Measurements from ENCODE around the gene BRCA1.
"Not testable (repeated sequence)": the region's sequence is repeated elsewhere in the genome, so short reads cannot be mapped to it uniquely, and the experiment has no call there.

The BRCA1 gene

DNA sequence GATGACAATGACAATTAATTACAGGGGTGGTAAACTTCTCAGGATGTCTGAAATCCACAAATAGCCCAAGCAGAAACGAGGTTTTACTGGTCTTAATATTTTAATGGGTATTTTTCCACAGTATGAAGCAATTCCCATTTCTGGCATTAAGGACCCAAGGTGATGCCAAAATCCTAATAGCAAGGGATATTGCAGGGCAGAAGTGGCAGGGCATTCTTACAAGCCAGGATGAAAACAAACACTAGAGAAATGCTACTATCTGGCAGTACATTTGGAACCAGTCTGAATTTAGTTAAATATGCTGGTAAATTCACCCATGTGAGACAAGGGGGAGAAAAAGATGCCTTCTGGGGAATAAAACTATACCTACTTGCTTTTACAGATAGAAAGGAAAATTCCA lies 54.9 kb downstream of the BRCA1 start:
- no peak for DNase-seq (ENCODE audit: low read depth in 2 of 3, low spot score in 1 of 3)

DNA sequence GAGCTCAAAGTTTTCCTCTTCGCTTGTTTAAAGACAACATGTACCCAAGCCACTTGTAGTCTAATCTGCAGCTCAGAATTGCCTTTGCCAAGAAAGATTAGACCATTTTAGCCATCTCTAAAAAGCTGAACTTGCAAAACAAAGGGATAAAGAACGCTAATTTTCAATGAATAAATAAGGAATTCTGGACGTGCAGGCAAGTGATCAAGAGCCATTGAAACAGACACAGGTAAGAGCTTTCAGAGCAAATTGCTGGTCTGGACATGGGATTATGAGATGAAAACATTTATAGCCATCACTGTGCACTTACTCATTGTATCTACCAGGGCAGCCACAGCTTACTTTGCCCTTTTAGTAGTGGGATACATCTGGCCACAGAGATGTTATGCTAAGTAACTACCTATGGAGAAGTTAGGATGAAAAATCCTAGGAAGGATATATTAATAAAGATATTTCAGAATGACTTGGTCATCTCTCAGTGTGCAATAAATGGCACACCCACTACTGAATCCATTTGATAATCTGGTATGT lies 55.7 kb downstream of the BRCA1 start:
- DNase-seq (ENCODE audit: low read depth in 2 of 3, low spot score in 1 of 3): no peak

DNA sequence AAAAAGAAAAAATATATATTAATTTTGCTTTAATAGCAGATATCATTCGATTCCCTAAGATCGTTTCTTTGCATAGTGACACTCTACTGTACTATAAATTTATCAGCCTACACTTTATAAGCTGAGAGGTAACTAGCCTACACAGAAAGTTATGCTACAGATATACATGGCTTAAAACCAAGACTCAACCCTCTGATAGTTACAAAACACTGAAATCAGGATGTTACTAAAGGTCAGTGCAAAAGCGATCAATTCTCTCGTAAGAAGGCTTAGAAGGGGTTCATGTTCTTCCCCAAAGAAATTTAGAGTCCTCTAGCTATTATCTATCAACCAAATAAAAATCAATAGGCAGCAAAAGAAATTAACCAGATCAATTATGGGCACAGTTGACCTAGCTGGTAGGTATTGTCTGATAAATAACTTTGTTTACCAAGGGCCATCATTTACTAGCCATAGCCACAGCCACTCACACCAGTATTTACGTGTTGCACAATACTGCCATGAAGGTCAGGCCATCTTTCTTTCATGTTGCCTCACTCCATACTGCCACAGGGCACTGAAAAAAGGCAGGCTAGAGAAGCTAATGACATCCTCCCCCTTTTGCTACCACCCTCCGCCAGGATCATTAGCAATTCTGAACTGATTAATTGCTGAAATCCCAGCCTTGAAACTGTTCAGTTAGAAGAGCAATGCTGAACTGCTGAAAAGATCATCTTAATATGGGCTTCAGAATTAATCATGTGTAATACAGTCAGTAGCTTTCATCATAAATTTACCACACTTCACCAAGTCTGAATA lies 56.4 kb downstream of the BRCA1 start:
- DNase-seq (ENCODE audit: low read depth in 2 of 3, low spot score in 1 of 3): no peak

DNA sequence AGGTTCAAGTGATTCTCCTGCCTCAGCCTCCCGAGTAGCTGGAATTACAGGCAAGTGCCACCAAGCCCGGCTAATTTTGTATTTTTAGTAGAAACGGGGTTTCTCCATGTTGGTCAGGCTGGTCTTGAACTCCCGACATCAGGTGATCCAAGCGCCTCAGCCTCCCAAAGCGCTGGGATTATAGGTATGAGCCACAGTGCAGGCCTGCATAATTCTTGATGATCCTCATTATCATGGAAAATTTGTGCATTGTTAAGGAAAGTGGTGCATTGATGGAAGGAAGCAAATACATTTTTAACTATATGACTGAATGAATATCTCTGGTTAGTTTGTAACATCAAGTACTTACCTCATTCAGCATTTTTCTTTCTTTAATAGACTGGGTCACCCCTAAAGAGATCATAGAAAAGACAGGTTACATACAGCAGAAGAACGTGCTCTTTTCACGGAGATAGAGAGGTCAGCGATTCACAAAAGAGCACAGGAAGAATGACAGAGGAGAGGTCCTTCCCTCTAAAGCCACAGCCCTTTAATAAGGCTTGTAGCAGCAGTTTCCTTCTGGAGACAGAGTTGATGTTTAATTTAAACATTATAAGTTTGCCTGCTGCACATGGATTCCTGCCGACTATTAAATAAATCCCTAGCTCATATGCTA lies 62.1 kb downstream of the BRCA1 start:
- no peak for DNase-seq (ENCODE audit: low read depth in 2 of 3, low spot score in 1 of 3)

DNA sequence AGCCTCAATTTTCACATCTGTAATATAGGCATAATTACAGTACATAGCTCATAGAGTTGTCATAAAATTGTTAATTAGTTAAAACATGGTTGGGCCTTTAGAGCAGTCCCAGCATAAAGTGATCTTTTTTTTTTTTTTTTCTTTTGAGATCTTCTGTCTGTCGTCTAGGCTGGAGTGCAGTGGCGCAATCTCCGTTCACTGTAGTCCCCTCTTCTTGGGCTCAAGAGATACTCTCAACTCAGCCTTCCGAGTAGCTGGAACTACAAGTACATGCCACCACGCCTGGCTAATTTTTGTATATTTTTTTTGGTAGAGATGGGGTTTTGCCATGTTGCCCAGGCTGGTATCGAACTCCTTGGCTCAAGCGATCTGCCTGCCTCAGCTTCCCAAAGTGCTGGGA lies 69.1 kb downstream of the BRCA1 start:
- no peak for DNase-seq (ENCODE audit: low read depth in 2 of 3, low spot score in 1 of 3)

DNA sequence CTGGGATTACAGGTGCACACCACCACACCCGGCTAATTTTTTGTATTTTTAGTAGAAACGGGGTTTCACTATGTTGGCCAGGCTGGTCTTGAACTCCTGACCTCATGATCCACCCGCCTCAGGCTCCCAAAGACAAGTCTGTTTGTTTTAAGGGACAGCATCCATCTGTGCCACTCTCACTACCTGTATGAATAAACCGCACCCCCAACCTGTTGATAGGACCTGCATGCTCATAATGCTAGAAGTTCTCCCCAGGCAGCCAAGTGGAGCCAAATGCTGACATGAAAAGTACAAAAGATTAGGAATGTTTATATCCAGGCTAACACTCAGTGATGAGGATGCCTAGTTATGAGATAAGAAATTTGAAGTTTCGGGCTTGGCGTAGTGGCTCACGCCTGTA lies 72.2 kb downstream of the BRCA1 start:
- not testable (repeated sequence) for DNase-seq (ENCODE audit: low read depth in 2 of 3, low spot score in 1 of 3)

DNA sequence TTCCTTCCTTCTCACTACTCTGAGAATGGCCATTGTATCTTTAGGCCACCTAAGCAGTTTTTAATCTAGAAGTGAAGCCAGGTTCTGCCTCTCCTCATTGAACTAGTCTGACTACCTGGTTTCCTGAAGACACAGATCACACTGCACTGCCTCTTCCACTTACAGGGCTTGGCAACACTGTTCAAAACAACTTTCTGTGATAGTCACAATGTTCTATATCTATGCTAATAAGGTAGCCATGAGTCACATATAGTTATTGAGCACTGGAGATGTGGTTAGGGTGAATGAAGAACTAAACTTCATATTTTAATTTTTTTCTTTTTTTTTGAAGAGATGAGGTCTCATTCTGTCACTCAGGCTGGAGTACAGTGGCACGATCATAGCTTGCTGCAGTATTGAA lies 73.2 kb downstream of the BRCA1 start:
- no peak for DNase-seq (ENCODE audit: low read depth in 2 of 3, low spot score in 1 of 3)

DNA sequence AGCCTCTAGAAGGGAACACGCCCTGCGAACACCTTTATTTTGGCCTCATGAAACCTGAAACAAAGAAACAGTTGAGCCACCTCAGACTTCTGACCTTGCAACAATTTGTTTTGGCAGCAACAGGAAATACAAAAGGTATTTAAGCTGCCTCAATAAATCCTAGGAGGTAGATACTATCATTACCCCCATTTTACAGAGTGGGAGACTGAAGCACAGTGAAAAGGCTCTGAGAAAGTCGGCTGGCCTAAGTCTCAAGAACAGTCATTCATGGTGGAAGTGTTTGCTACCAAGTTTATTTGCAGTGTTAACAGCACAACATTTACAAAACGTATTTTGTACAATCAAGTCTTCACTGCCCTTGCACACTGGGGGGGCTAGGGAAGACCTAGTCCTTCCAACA lies 81.1 kb downstream of the BRCA1 start:
- no peak for DNase-seq (ENCODE audit: low read depth in 2 of 3, low spot score in 1 of 3)

DNA sequence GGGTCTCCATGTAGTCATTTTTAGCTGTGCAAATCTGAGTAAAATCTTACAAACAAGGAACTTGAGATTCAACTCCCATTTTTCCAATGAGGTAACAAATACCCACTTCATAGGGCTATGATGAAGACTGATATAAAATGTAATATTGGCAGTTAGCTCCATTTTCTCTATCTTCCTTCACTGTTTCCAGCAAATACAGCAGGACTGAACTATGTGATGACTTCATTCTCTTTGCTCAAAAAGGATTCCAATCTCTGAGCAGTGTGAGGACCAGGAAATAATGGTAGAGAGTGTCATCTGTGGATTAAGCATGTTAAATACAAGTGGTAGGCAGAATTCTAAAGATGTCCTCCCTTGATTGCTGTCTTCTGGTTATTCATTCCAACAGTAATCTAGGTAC lies 81.9 kb downstream of the BRCA1 start:
- no peak for DNase-seq (ENCODE audit: low read depth in 2 of 3, low spot score in 1 of 3)

DNA sequence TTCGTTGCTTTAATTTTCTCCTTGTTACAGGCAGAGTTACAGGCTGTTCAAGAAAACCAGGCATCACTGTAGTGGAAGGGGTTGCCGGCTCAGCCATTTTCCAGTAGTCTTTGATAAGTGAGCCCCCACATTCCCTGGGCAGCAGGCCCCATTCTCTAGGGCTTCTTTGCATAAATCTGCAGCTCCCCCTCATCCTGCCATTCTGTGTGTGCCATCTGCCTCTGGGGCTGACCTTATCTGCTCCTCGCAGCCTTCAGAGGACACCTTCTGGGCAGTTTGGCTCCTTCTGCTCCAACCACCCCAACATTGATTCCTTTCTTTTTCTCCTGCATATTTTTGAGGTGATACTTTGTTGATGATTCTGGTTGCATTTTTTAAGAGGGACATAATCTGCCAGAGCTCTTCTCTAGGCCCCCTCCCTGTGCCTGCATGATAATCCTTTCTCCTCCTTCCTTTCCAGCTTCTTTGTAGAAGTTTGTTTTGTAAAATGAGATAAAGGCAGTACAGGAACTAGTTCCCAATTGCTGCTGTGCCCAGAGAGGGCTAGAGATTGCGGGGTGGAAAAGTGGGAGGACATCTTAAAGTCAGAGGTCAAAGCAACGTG lies 83.0 kb downstream of the BRCA1 start:
- DNase-seq (ENCODE audit: low read depth in 2 of 3, low spot score in 1 of 3): no peak

DNA sequence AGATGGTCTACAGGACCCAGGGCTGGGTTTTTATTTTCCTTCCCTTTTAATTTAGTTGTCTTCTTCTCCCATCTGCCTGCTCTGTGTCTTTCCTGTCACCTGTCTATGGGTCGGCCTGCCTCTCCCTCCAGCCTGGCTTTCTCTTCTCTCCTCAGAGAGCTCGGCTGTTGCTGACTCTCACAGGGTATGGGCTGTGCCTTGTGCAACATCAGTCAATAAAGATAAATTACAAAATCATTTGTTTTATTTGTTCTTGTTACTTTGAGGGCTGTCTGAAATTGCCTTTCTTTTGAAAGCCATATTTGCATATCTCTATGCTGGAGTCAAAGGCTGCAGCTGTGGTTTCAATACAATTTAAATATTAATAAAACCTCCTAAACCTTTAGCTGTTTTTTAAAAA lies 84.5 kb downstream of the BRCA1 start:
- no peak for DNase-seq (ENCODE audit: low read depth in 2 of 3, low spot score in 1 of 3)

DNA sequence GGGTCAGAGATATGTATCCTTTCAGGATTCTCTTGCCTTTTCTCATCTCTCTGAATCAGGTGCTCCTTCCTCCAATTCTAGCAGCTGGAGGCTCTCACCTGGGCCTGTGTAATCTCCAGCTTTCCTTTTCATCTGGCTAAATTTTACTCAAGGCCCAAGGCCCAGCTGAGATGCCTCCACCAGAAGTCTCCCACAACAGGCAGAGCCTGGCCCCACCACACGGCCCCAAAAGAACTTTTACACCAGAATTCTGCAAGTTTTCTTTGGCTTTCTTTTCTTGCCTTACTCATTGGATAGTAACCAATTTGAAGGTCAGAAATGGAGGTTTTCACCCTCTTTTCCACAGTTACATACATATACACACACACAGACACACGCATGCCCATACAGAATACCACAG lies 85.5 kb downstream of the BRCA1 start:
- no peak for DNase-seq (ENCODE audit: low read depth in 2 of 3, low spot score in 1 of 3)

DNA sequence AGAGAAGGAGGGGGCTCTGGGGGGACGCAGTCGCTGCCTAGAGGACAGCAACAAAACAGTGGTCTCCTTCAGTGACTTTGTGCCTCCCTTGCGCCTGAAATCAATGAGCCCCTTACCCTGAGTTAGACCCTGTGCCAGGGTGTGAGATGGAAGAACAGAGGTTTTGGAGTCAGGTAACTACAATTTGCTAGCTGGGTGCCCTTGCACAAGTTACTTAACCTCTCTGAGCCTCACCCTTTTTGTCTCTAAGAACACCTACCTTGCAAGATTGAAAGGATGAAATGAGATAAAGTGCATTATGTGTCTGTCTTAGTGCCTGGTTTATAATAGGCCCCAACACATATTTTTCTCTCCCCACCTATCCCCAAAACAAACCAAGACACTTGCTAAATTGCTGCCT lies 90.3 kb downstream of the BRCA1 start:
- DNase-seq (ENCODE audit: low read depth in 2 of 3, low spot score in 1 of 3): no peak

DNA sequence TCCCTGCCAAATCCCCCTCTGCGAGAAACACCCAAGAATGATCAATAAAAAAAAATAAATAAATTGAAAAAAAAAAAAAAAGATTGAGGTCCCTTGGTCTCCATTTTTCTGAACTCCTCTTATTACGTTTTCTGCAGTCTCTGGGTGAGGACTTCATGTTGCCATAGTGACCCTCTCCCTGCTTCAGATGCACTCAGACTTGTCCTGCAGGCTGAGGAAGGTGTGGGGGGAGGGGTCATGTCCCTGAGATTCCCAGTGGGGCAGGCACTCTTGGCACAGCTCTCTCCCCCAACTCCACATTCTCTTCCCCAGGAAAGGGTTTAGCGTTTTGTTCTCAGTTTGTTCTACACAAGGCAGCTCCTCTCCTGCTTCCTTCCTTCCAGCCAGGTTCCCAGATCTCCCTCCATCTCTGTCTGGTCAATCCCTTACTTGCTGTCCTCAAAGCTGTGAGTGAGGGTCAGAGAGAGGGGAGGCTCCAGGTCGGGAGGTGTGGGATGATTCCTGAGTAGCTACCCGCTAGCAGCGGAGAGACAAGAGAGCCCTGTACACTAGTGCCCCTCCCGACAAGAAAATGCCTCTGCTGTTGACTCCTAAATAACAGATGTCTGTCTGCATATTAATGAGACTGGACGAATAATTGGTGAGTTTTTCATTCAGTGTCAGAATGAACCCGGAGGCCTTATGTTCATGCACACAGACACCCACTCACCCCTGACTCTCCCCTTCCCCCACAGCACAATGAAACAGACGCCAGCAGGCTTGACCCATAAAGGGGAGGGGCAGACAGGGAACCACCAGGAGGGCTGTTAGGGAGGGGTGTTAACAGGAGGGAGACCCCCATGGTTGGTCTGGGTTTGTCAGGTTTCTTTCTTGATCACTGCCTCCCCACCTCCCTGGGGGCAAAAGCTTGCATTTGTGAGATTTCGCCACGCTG lies 90.9 kb downstream of the BRCA1 start:
- no peak for DNase-seq (ENCODE audit: low read depth in 2 of 3, low spot score in 1 of 3)

DNA sequence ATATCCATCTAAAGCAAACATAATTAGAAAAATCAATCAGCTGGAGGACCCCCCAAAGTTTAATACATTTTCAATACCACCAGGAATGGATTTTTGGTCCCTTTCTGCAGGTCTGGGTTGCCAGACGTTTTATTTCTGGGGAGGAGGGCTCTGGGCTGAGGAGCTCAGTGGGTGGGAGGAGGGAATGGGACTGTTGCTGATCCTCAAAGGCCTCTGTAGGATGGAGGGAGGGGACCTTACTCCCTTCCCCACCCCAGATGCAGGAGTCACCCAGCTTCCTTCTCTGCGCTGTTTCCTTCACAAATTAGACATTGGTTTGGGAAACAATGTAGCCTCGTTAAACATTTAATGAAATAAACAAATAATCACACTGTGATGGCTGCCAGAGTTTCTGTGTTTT lies 93.5 kb downstream of the BRCA1 start:
- no peak for DNase-seq (ENCODE audit: low read depth in 2 of 3, low spot score in 1 of 3)

DNA sequence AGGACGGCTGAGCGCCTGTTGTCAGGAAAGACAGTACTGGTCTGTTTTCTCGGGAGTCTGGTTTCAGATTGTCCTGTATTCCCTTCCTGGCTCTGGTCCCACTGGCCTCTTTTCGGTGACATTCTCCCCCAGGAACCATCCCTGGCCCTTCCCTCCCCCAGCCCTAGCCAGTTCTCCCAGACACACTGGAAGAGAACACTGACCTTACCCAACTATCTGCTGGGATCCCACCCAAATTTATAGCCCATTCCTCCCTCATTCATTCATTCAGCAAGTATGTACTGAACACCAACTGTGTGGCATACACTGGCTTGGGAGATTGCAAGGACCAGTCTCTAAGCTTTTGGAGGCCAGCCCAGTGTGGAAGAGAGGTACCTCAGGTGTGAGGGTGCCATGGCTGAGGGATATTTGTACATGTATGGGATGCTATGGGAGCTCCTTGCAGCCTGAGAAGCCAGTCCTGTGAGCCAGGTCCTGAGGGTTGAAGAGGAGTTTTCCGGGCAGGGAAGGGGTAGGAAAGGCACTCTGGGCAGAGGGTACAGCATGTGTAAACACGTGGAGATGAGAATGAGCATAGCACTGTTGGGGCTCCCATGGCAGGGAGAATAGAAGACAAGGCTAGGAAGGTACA lies 94.9 kb downstream of the BRCA1 start:
- DNase-seq (ENCODE audit: low read depth in 2 of 3, low spot score in 1 of 3): no peak

DNA sequence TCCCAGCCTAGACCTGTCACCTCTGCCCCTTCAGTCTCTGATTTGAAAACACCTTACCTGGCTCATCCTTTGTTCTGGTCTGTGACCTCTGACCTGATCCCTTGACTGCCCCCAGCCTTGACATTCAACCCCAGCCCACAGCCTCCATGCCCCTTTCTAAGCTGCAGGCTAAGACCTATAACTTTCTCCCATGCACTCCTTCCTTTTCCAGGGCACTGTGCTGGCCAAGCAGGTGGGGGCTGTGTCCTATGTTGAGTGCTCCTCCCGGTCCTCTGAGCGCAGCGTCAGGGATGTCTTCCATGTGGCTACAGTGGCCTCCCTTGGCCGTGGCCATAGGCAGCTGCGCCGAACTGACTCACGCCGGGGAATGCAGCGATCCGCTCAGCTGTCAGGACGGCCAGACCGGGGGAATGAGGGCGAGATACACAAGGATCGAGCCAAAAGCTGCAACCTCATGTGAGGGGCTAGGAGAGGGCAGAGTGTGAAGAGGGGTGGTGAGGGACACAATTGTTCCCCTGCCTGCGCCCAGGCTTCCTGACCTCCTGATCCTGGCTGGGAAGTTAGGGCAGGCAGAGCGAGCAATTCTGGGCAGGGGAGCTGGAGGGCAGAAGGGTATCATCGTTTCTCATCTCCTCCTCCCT lies 96.8 kb downstream of the BRCA1 start:
- no peak for DNase-seq (ENCODE audit: low read depth in 2 of 3, low spot score in 1 of 3)

DNA sequence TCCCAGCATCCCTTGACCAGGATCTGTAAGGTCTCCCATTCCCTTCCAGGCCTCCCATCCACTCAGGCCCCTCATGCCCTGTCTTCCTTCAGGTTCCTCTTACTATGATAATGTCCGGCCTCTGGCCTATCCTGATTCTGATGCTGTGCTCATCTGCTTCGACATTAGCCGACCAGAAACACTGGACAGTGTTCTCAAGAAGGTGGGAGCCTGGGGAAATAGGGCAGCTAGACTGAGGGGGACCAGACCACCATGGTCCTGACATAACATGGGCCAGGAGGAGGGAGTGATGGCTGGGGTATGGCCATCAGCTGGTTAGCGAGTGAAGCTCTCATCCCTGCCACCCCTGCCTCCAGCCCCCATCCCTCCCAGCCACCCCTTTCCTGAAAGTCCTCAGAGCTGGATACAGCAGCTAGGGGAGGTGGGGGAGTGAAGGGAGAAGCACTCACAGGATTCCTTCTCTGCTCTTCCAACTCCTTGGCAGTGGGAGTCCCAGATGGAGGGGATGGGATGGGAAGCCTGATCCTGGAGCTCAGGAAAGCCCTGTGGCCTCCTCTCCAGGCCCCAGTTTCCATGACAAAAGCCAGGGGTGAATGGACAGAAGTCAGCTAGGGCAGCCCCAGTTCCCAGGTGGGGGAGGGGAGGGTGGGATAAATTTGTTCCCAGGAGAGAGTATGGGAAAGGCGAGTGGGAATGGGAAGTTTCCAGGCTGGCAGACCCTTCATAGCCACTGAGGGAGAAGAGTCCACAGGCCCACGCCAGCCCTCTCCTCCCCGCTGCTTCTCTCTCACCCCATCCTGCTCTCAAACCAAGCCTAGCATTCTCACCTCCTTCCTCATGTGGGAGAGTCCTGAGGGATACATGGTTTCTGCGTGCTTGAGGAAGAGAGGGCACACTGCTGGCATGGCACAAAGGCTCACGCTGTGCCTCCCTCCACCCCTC lies 97.8 kb downstream of the BRCA1 start:
- DNase-seq (ENCODE audit: low read depth in 2 of 3, low spot score in 1 of 3): no peak

DNA sequence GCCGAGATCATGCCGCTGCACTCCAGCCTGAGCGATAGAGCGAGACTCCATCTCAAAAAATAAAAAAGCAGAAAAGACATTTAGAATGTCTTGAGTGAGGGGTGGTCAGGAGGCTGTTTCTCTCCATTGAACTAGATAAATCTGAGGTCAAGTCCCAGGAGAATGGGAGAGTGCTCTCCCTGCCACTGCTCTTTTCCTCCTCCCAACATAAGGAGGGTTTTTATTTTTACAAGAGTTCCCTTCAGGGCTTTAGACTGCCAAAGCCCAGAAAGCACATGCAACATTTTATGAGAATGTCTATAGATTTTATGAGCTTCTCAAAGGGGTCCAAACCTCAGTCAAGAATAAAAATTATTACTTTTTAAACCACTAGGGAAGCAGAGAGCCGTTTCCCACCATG lies 98.6 kb downstream of the BRCA1 start:
- no peak for DNase-seq (ENCODE audit: low read depth in 2 of 3, low spot score in 1 of 3)

Data from stimulated activated CD4-positive, alpha-beta T cell treated with anti-CD3 and anti-CD28 coated beads, Interleukin-12 subunit alpha, Interleukin-12 subunit beta, amount 100 ng/mL, for 48 hours (primary cell).